ENCODE measurements around the gene SLC5A5.

The SLC5A5 gene

GRCh38 chr19:17871878-17872250 is at the start of gene SLC5A5:
Gene SLC5A5 (plus strand): TSS chr19:17871945. CDS start chr19:17872320, 375 bp downstream.
- no peak for DNase-seq (ENCODE audit: low read depth in 2 of 2)

GRCh38 chr19:17824339-17824738 is 47.4 kb upstream of the SLC5A5 start:
- no peak for DNase-seq (ENCODE audit: low read depth in 2 of 2)

GRCh38 chr19:17826508-17827056 is 45.2 kb upstream of the SLC5A5 start:
- DNase-seq (ENCODE audit: low read depth in 2 of 2), result no peak

- no peak for DNase-seq (ENCODE audit: low read depth in 2 of 2)
These were observed 41.7 kb upstream of the SLC5A5 start for GRCh38 chr19:17829855-17830566.

- no peak for DNase-seq (ENCODE audit: low read depth in 2 of 2)
These were observed 41.0 kb upstream of the SLC5A5 start for GRCh38 chr19:17830567-17831418.

- no peak for DNase-seq (ENCODE audit: low read depth in 2 of 2)
These were observed 40.3 kb upstream of the SLC5A5 start for GRCh38 chr19:17831419-17831888.

GRCh38 chr19:17832443-17833208 is 39.1 kb upstream of the SLC5A5 start:
- no peak for DNase-seq (ENCODE audit: low read depth in 2 of 2)

GRCh38 chr19:17834350-17835181 is 37.2 kb upstream of the SLC5A5 start:
- DNase-seq (ENCODE audit: low read depth in 2 of 2), result no peak

GRCh38 chr19:17835182-17836006 is 36.4 kb upstream of the SLC5A5 start:
- DNase-seq (ENCODE audit: low read depth in 2 of 2), result no peak

GRCh38 chr19:17836530-17836929 is 35.2 kb upstream of the SLC5A5 start:
- DNase-seq (ENCODE audit: low read depth in 2 of 2), result no peak

GRCh38 chr19:17837972-17838371 is 33.8 kb upstream of the SLC5A5 start:
- no peak for DNase-seq (ENCODE audit: low read depth in 2 of 2)

- no peak for DNase-seq (ENCODE audit: low read depth in 2 of 2)
These were observed 31.7 kb upstream of the SLC5A5 start for GRCh38 chr19:17840019-17840418.

GRCh38 chr19:17841371-17841809 is 30.4 kb upstream of the SLC5A5 start:
- no peak for DNase-seq (ENCODE audit: low read depth in 2 of 2)

- DNase-seq (ENCODE audit: low read depth in 2 of 2), result no peak
These were observed 29.7 kb upstream of the SLC5A5 start for GRCh38 chr19:17841810-17842662.

GRCh38 chr19:17842663-17843291 is 29.0 kb upstream of the SLC5A5 start:
- no peak for DNase-seq (ENCODE audit: low read depth in 2 of 2)

GRCh38 chr19:17843292-17843827 is 28.4 kb upstream of the SLC5A5 start:
- DNase-seq (ENCODE audit: low read depth in 2 of 2), result no peak

- no peak for DNase-seq (ENCODE audit: low read depth in 2 of 2)
These were observed 27.7 kb upstream of the SLC5A5 start for GRCh38 chr19:17843908-17844490.

GRCh38 chr19:17846146-17846545 is 25.6 kb upstream of the SLC5A5 start:
- DNase-seq (ENCODE audit: low read depth in 2 of 2), result no peak
